ENCODE results near the gene PABPC1L2A. TPM values are rescaled to one million over a fixed set of nuclear protein-coding genes. Genes with fewer than 3 reads are reported as not detected.
"Not testable (repeated sequence)": the region's sequence is repeated elsewhere in the genome, so short reads cannot be mapped to it uniquely, and the experiment has no call there.

The PABPC1L2A gene
- total RNA-seq, result 1 to 10 TPM in 1 of 2 donors, under 1 TPM in 1; 0.14 to 5.6 TPM

DNA sequence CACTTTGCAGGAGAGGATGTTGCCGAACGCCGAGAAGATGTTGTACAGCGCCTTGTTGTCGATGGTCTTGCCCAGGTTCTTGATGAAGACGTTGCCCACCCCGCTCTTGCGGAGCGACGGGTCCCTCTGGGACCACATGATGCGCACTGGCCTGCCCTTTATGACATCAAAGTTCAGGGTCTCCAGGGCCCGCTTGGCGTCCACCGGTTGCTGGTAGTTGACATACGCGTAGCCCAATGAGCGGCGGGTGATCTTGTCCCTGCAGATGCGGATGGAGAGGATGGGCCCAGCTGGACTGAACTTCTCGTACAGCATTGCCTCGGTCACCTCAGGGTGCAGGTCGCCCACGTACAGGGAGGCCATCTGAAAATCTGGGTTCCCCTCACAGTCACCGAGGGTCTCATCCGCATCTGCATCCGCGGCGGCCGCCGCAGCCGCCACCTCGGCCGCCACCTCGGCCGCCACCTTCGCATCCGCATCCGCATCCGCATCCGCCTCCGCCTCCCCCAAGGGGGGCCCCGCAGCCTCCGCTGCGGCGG, at the start of gene PABPC1L2A:
TSS of gene PABPC1L2A (minus strand) at position 489 of the 539 bp plus-strand sequence. CDS start at position 363, 126 bp downstream.
- H3K36me3 ChIP-seq; H3K9me3 ChIP-seq; H3K27ac ChIP-seq; intact Hi-C loops (cut with DNase I); H3K27me3 ChIP-seq (replicated peaks; ENCODE audit: insufficient read depth); DNase-seq (ENCODE audit: low spot score); H3K4me3 ChIP-seq; H3K4me1 ChIP-seq (replicated peaks): not testable (repeated sequence)
- no CpG with 5 or more reads among the region's 45 CpGs for WGBS

DNA sequence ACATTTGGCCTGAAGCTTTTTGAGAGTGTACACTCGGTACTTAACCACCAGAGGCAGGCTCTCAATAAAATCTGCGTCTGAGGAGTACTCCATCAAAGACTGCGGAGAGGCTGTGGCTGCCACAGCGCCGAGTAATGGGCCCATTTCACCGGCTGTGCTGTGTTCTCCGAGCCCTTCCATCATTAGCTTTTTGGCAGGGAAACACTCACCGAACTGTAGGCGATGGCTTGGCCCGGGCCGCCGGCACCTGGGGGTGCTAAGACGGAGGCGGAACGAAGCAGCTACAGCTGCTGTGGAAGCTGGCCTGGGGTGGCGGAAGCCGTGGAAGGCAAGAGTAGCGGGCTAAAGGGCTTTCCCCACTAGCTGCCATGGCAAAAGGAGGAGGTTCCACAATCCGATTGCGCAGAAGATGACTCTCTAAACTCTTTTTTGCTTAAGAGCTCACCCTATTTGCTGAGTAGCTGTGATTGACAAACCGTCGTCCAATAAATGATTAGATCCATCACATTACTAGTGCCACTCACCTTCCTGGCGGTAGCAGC, 48.5 kb upstream of the PABPC1L2A start:
- TF ChIP-seq POLR2AphosphoS5 (IDR thresholded peaks at IDR 0.05) (no peak), POLR2A (IDR thresholded peaks at IDR 0.05) (no peak)
- TF ChIP-seq, protein P1, sequence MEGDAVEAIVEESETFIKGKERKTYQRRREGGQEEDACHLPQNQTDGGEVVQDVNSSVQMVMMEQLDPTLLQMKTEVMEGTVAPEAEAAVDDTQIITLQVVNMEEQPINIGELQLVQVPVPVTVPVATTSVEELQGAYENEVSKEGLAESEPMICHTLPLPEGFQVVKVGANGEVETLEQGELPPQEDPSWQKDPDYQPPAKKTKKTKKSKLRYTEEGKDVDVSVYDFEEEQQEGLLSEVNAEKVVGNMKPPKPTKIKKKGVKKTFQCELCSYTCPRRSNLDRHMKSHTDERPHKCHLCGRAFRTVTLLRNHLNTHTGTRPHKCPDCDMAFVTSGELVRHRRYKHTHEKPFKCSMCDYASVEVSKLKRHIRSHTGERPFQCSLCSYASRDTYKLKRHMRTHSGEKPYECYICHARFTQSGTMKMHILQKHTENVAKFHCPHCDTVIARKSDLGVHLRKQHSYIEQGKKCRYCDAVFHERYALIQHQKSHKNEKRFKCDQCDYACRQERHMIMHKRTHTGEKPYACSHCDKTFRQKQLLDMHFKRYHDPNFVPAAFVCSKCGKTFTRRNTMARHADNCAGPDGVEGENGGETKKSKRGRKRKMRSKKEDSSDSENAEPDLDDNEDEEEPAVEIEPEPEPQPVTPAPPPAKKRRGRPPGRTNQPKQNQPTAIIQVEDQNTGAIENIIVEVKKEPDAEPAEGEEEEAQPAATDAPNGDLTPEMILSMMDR (IDR thresholded peaks at IDR 0.05), result no peak
- 66% methylated on average over 23 of the region's 23 CpGs for WGBS
- DNase-seq (ENCODE audit: low spot score), result no peak
- Histone ChIP-seq H3K27ac (no peak overlapping the region), H3K4me1 (replicated peaks) (no peaks in the 10 kb centered on the region), H3K4me3 (no peak overlapping the region), H3K9me3 (no peaks in the 10 kb centered on the region), H3K27me3 (replicated peaks; ENCODE audit: insufficient read depth) (no peaks in the 10 kb centered on the region), H3K36me3 (no peaks in the 10 kb centered on the region)
- intact Hi-C loops (cut with DNase I), result no loop called here

DNA sequence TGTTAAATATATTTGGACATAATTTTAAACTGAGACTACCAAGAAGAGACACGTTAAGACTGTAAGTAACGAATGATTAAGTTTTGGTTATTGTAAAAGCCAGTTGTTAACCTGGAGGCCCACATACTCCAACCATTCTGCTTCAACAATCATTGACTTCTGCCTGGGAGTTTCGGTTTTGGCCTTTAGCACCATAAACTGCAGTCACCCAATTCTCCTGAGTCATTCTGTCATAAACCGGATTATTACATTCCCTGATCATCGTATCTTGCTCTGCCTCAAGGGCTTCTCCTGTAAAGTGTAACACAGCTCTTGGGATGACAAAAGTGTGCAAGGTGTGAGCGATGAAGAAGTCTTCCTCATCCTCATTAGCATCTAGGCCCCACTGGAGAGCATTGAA, 46.9 kb upstream of the PABPC1L2A start:
- H3K4me3 ChIP-seq, result no peak overlapping the region
- intact Hi-C loops (cut with DNase I), result no loop called here
- no peak overlapping the region for H3K27ac ChIP-seq
- no peaks in the 10 kb centered on the region for H3K36me3 ChIP-seq
- H3K27me3 ChIP-seq (replicated peaks; ENCODE audit: insufficient read depth), result no peaks in the 10 kb centered on the region
- 70% methylated on average over 6 of the region's 6 CpGs for WGBS
- H3K4me1 ChIP-seq (replicated peaks), result no peaks in the 10 kb centered on the region
- no peak for DNase-seq (ENCODE audit: low spot score)
- TF ChIP-seq POLR2AphosphoS5 (IDR thresholded peaks at IDR 0.05) (no peak), POLR2A (IDR thresholded peaks at IDR 0.05) (no peak)
- TF ChIP-seq, protein P1 (IDR thresholded peaks at IDR 0.05), result no peak
- no peaks in the 10 kb centered on the region for H3K9me3 ChIP-seq

DNA sequence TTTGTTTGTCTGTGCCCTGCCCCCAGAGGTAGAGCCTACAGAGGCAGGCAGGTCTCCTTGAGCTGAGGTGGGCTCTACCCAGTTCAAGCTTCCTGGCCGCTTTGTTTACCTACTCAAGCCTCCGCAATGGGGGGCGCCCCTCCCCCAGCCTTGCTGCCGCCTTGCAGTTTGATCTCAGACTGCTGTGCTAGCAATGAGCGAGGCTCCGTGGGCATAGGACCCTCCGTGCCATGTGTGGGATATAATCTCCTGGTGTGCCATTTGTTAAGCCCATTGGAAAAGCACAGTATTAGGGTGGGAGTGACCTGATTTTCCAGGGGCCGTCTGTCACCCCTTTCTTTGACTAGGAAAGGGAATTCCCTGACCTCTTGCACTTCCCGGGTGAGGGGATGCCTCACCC, 20.2 kb upstream of the PABPC1L2A start:
- DNase-seq (ENCODE audit: low spot score); H3K27ac ChIP-seq; H3K9me3 ChIP-seq; H3K36me3 ChIP-seq; H3K27me3 ChIP-seq (replicated peaks; ENCODE audit: insufficient read depth); H3K4me3 ChIP-seq; H3K4me1 ChIP-seq (replicated peaks); intact Hi-C loops (cut with DNase I): not testable (repeated sequence)
- WGBS, result 100% methylated on average over 1 of the region's 9 CpGs

DNA sequence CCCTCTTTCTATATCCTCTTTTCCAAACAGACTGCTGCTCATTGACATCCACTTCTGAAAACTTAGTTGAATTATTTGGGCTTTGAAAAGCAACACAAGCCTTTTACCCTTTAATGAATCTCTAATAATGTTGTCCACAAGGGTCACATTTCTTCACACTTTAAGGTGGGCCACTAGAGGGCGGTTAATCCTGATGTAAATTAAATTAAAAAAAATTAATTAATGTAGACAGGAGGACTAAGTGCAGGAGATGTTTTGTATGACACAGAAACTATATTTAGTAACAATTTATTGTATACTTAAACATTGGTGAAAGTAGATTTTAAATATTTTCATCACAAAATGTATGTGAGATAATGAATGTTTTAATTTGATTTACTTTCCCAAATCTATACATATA, 7.5 kb upstream of the PABPC1L2A start:
- intact Hi-C loops (cut with DNase I); H3K36me3 ChIP-seq; H3K9me3 ChIP-seq; H3K27ac ChIP-seq; DNase-seq (ENCODE audit: low spot score); H3K4me3 ChIP-seq; H3K4me1 ChIP-seq (replicated peaks); H3K27me3 ChIP-seq (replicated peaks; ENCODE audit: insufficient read depth): not testable (repeated sequence)
- TF ChIP-seq, protein P1 (IDR thresholded peaks at IDR 0.05), result peak in 1 of 4 experiments; percentile 25
- WGBS, result 16% methylated on average over 1 of the region's 1 CpG

DNA sequence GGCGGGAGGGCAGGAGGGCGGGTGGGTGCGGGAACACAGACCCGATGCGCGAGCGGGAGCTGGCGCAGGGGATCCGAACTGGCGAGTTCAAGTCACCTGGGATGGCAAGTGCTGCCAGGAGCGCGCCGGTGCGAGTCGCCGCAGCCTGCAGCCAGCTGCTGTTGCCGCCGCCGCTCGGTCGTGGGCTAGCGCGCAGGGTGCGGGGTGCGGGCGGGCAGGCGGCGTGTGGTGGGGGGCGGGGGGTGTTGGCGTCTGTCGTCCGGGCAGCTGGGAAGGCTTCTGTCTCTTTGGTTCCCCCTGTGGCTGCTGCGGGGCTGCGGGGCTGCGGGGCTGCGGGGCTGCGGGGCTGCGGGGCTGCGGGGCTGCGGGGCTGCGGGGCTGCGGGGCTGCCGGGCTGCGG, 572 bp upstream of the PABPC1L2A start:
- H3K27me3 ChIP-seq (replicated peaks; ENCODE audit: insufficient read depth); H3K9me3 ChIP-seq; H3K4me1 ChIP-seq (replicated peaks); DNase-seq (ENCODE audit: low spot score); H3K27ac ChIP-seq; H3K4me3 ChIP-seq; H3K36me3 ChIP-seq; intact Hi-C loops (cut with DNase I): not testable (repeated sequence)
- no CpG with 5 or more reads among the region's 44 CpGs for WGBS

DNA sequence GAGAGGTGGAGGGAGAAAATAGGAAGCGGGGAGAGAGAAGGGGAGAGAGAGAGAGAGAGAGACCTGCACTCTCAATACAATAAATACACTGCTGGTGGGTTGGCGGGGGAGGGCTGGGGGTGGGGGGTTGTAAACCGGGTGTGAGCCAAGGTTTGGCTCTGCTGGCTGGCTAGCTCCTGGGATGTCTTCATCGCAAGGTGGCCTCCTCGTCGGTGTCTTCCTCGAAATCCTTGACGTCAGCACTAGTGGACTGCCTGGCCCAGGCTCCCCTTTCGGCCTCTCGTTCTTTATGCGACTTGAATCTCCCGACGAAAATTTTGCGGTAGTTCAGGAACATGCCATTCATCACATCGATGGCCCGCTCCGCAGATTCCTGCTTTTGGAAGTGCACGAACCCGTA, 715 bp downstream of the PABPC1L2A start:
- H3K36me3 ChIP-seq; H3K4me3 ChIP-seq; H3K27ac ChIP-seq; DNase-seq (ENCODE audit: low spot score); H3K9me3 ChIP-seq; intact Hi-C loops (cut with DNase I); H3K27me3 ChIP-seq (replicated peaks; ENCODE audit: insufficient read depth); H3K4me1 ChIP-seq (replicated peaks): not testable (repeated sequence)
- WGBS, result no CpG with 5 or more reads among the region's 19 CpGs
